ENCODE data around the gene SULT6B1.
"Not testable (repeated sequence)": the region's sequence is repeated elsewhere in the genome, so short reads cannot be mapped to it uniquely, and the experiment has no call there.

SULT6B1 gene, protein sequence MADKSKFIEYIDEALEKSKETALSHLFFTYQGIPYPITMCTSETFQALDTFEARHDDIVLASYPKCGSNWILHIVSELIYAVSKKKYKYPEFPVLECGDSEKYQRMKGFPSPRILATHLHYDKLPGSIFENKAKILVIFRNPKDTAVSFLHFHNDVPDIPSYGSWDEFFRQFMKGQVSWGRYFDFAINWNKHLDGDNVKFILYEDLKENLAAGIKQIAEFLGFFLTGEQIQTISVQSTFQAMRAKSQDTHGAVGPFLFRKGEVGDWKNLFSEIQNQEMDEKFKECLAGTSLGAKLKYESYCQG

DNA sequence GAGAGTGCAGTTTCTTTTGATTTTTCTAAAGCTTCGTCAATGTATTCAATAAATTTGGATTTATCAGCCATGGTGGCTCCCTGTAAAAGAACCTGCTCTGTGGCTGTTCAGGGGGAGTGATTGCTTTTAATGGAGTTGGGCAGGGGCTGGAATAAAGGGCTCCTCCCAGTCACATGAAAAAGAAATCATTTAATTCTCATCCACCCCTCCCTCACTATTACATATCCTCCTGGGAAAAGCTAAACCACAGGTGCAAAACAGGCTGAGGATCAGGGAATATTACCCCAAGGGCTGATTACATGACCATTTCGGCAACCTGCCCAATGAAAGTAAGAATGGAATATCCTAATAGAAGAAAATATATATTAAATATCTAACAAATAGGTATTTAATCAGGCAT is at the start of gene SULT6B1:
TSS of gene SULT6B1 (minus strand) at position 101 of the 400 bp plus-strand sequence. CDS start at position 71, 30 bp downstream.
- no peak for DNase-seq

DNA sequence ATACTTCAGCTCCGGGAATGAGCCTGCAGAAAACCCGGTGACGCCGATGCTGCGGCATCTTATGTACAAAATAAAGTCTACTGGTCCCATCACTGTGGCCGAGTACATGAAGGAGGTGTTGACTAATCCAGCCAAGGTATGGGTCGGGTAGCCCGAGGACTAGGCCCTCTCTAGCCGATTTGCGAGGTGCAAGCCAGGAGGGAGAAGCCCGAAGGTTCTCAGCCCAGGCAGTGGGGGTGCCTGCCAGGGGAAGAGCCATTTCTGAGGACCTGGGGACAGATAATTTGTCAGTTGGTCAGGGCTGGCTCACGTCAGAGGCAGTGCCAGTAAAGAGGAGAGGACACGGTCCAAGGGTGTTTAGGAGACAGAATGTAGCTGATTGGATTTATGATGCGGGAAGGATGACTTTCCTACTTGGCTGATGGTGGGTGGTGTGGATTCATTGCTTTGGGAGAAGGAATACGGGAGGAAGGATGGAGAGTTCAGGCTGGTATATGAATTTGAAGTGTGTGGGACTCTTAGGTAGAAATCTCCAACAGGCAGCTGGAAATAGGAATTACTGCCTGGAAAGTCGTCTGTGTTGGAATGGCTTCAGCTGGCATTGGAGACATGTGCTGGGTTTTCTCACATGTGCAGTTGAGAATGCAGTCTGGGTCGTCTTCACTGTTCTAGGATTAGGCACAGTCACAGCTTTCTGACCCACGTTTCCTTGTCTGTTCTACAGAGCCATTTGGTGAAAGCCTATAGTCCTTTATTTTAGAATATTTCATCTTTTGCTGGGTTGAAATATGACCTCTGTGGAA is 43.9 kb upstream of the SULT6B1 start:
- no peak for DNase-seq

DNA sequence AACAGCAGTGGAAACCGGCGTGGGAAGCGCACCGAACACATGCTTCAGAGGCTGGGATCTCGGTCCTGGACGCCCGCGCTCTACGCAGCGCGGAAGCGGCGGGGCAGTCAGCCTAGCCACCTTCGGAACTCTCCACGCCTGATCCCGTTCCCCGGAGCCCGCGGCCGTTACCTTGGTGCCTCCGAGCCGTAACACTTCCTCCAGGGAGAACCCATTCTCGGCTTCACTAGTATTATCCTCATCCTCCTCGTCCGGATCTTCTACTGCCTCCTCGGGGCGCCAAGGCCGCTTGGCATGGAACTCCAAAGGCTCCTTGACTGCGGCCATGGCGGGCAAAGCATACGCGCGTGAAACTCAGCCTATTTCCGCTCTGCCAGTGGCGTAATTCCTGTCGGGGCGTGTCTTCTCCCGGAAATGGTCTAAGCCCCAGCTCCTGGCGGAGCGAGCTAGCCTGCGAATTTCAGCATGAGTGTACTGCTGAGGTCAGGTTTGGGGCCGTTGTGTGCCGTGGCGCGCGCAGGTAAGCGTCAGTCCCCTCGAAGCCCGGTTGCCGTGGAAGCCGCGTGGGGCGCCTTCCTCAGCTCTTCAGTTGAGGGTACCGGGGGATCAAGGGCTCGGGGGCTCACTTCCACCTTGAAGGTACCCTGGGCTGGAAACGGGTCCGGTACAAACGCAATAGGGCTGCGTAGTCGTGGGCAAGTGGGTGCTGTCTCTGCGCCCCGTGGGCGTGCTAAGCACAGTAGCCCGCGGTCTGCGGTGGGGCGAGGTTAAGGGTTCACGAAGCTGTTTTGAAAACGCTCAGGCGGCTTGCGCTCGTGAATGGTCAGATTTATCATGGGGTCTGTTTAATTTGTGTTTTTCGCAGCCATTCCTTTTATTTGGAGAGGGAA is 43.0 kb upstream of the SULT6B1 start, which contains the start of the genes CEBPZ and NDUFAF7:
TSS of gene CEBPZ (minus strand) at position 356 of the 890 bp plus-strand sequence. CDS start at position 327, 29 bp downstream.
TSS of gene NDUFAF7 (plus strand) at position 418 of the 890 bp plus-strand sequence. CDS start at position 466, 48 bp downstream.
- peak; percentile 84 for DNase-seq

DNA sequence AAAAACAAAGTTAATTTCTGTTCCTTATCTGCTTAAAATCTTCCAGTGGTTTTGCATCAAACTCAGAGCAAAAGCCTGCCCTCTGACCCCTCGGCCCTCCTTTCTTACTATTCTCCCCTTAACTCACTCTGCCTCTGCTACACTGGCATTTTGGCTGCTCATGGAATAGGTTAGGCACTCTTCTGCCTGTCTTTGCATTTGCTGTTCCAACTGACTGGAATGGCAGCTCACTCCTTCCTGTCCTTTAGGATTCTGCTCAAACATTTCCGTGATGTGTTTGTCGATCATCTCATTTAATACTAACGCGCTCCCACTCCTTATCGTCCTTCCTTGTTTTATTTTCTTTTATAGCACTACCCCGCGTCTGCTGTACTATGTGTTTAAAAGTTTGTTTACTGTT is 42.1 kb upstream of the SULT6B1 start:
- no peak for DNase-seq

DNA sequence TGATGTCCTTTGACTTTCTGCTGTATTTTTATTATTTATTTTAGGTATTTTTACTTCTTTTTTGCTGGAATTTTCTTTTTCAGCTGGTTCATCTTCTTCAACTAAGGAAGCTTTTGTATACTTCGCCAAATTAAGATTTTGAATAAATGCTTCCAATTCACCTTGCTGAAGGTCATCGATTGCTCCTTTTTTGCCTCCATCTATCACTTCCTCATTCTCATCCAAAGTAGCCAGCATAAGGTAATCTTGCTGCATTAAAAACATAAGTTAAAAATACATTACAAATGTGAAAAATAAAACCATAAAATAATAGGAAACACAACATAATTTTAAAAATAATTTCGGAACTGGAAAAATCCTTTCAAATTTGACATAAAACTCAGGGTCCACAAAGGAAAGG is 40.3 kb upstream of the SULT6B1 start:
- no peak for DNase-seq

DNA sequence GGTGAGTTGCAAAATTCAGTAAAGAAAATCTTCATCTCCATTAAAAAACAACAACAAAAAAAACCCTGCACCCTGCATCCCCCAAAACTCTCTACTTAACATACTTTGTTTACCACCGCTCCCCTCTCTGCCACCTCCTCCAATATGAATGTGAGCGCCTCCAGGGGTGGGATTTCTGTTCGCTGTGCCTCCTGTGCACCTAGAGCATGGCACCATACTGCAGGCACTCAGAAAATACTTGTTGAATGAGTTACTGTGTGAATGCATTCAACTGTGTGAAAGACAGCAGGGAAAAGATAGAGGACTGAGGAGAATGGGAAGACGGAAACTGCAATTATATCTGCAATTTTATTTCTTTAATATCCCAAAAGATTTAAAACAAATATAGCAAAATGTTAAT is 38.4 kb upstream of the SULT6B1 start:
- DNase-seq: no peak

DNA sequence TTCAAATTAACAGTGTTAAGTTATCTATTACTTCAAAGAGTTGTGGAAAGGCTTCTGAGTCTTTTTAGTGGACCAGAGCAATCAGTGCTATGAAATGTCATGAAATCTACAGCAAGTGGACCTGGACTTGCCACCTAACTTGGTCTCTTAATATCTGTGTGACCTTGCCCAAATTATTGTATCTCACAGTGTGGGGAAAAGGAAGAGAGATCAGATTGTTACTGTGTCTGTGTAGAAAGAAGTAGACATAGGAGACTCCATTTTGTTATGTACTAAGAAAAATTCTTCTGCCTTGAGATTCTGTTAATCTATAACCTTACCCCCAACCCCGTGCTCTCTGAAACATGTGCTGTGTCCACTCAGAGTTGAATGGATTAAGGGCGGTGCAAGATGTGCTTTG is 36.7 kb upstream of the SULT6B1 start:
- DNase-seq: not testable (repeated sequence)

DNA sequence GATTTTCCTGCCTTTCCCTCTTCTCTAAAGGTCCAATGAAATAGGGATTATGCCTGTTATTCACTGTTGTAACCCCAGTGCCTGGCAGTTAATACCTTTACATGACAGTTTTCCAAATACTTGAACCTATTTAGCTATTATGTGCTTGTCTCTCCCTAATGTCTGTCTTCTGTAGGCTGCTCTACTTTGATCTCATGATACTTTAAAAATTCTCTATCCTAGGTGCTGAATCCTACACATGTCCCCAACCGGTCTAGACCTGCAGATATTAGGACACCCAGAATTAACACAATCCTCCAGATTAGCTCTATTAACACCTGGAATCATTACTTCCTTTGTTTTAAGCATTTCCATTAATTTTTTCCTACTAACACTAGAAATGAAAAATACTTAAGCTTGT is 35.6 kb upstream of the SULT6B1 start:
- no peak for DNase-seq

DNA sequence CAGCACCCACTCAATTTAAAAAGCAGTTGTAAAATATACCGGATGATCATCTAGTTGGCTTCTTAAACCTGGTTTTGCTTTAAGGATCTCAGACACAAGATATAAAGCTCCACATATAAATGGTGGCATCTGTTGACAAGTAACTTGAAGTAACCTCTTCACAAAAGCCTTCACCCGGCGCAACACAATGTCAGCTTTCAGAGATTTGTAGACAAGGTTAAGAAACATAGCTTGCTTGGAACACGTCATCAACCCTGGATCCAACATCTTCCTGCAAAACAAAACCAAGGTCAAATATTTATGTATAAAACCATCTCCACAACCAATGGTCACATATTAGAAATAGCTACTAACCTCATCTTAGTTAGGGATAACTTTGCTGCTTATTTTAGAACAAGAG is 34.7 kb upstream of the SULT6B1 start:
- no peak for DNase-seq

DNA sequence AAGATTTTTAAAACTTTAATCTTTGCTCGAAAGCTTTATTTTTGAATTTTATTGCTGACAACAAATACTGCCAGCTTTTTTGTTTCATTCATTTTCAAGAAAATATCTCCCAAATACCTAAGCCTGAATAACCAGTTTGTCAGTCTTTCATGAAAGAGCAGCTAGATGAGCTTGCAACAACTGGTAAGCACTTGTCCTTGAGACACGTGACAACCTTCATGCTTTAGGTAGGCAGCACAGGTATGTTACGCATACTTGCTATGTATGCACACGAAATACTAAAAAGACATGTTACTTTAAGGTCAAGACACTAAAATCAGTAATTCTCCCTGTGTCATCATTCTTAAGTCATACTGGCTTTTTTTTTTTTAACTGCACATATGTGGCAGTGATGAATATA is 30.6 kb upstream of the SULT6B1 start:
- DNase-seq: no peak

DNA sequence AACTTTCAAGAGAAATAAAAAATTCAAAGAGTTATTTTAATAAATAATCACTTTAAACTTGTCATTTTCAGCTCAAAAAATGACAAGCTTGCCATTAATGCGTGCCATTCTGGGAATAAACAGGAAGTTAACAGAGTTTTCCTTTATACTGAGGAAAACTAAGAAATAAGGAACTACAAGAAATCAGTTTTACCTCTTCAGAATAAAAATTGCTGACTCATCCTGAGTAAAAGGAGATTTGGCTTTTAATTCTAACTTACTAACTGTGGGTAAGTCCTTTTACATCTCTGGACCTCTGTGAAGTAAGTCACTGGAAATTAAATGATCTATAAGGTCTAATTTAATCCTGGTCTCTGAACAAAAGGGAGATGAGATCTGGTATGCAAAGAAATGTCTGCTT is 26.8 kb upstream of the SULT6B1 start:
- no peak for DNase-seq

DNA sequence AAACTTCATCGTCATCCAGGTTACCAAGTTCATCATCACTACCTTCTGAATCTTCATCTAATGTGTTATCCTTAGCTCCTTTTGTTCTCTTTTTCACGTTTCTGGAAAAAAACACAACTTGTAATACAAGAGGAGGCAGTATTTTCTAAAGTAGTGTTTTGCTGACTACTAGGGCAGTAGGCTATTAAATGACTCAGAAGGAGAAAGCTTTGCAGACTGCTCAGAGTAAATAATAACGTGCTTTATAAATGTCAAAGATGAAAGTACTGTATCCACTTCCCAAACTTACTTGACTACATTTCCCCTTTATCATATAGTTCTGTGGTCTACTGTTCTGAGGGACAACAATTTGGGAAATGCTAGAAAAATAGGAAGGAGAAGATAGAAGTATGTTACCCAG is 23.5 kb upstream of the SULT6B1 start:
- DNase-seq: no peak

DNA sequence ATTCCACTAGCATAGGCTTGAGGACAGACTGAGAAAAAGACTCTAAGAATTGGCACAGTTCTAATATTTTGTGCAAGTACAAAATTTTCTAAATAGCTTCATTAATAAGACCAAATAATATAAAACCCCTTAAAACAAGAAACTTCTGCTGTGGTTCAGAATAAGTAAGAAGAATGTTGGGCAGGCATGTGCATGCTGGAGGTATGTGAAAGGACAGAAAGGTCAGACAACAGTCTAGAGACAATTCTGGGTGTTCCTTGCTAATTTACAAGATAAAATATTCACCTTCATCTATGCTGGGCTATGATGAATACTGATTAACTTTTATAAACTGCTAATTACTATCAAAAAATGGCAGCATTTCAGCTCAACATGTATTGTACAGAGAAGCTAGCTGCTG is 22.7 kb upstream of the SULT6B1 start:
- no peak for DNase-seq

DNA sequence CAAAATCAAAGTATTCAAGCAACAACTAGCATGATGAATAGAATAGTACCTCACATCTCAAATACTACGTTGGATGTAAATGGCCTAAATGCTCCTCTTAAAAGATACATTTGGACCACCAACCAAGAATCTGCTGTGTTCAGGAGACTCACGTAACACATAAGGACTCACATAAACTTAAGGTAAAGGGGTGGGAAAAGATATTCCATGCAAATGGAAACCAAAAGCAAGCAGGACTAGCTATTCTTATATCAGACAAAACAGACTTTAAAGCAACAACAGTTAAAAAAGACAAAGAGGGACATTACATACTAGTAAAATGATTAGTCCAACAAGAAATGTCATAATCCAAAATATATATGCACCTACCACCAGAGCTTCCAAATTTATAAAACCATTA is 18.3 kb upstream of the SULT6B1 start:
- not testable (repeated sequence) for DNase-seq

DNA sequence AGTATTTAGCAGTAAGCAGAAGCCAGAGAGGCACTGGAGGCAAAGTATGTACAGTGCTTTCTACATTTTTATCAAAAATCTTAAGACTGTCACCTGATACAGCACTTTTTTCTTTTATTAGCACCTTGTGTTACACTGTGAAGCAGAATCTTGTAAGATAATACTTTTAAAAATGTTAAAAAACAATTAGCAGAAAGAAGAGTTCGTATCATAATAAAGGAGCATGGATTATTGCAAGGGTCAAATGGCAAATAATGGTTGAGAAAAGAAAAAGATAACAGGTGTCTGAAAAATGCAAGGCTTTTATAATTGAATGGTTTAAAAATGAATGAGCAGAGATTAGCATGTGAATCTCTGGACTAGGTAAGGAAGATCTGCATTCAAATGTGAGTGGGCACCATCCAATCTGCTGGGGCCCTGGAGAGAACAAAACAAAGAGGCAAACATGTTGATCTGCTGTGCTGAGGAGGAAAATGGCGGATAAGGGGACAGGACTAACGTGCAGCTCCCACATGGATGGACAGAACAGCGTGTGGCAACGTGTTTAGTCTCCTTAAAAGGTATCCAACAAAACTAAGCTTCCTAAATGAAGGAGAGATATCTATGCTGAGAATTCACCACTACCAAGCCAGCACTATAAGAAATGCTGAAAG is 17.3 kb upstream of the SULT6B1 start:
- DNase-seq: no peak

DNA sequence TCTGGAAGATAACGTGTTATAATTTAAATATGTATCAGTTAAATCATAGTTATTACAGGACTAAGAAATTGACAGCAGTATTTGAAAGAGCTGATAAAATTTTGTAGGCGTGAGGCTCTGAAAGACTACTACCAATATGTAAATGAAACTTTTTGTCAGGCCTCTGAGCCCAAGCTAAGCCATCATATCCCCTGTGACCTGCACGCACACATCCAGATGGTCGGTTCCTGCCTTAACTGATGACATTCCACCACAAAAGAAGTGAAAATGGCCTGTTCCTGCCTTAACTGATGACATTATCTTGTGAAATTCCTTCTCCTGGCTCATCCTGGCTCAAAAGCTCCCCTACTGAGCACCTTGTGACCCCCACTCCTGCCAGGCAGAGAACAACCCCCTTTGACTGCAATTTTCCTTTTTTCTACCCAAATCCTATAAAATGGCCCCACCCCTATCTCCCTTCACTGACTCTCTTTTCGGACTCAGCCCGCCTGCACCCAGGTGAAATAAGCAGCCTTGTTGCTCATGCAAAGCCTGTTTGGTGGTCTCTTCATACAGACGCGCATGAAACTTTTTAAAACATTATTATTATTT is 16.7 kb upstream of the SULT6B1 start:
- DNase-seq: not testable (repeated sequence)

DNA sequence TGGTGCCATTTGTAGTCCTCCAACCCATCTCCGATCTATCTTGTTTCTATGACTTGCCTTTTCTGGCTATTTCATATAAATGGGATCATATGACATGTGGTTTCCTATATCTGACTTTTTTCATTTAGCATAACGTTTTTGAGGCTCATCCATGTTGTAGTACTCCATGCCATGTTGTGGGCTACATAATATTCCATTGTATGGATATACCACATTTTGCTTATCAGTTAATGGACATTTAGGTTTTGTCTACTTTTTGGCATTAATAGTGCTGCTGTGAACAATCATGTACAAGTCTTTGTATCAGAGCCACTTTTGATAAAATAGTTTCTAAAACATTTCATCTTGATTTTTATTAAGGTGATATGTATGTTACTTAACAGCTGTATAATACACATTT is 15.2 kb upstream of the SULT6B1 start:
- no peak for DNase-seq

DNA sequence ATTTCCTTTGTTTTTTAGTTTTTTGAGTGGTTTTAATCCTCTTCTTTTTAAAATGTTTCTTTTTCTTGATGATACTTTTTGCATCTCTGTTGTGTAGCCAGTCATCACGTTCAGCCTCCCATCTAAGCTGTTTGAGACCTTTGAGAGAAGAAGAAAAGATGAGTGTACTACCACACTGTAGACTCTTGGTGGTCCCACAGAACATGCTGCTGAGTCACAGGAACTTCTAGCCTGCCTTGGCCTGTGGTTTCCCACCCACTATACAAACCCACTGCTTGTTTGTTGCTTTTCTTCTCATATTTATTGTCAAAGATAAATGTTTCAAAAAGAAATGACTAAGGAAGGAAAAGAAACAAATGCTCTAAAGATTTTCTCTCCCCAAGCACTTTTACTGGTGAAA is 13.3 kb upstream of the SULT6B1 start:
- DNase-seq: no peak

DNA sequence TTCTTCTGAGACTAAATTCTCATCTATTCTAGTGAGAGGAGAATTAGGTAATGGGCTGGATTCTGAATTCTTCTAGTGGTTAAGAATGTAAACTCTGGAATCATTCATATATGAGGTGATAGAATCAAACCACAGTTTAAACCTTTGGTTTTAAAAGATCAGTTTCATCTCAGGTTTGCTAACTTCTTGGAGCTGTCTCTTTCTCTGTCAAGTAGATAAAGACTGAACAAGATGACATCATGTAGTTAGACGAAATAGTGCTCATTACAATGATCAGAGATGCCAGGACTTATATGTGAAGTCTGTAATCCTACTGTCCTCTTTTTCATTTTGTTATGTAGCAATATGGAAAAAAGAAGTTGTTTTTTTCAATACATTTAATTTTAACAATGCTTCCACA is 12.7 kb upstream of the SULT6B1 start:
- DNase-seq: no peak

DNA sequence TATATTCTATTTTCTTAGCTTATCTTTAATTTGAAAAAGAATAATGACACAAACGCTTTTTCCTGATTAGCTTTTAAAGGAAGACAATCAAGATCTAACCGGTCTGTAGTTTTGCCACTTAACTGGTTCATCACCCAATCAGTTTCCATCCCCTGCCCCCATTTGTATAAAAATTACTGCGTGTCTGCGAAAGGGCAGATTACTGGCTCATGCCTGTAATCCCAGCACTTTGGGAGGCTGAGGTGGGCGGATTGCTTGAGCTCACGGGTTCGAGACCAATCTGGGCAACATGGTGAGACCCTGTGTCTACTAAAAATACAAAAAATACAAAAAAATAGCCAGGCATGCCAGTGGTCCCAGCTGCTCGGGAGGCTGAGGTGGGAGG is 10.2 kb upstream of the SULT6B1 start:
- no peak for DNase-seq

DNA sequence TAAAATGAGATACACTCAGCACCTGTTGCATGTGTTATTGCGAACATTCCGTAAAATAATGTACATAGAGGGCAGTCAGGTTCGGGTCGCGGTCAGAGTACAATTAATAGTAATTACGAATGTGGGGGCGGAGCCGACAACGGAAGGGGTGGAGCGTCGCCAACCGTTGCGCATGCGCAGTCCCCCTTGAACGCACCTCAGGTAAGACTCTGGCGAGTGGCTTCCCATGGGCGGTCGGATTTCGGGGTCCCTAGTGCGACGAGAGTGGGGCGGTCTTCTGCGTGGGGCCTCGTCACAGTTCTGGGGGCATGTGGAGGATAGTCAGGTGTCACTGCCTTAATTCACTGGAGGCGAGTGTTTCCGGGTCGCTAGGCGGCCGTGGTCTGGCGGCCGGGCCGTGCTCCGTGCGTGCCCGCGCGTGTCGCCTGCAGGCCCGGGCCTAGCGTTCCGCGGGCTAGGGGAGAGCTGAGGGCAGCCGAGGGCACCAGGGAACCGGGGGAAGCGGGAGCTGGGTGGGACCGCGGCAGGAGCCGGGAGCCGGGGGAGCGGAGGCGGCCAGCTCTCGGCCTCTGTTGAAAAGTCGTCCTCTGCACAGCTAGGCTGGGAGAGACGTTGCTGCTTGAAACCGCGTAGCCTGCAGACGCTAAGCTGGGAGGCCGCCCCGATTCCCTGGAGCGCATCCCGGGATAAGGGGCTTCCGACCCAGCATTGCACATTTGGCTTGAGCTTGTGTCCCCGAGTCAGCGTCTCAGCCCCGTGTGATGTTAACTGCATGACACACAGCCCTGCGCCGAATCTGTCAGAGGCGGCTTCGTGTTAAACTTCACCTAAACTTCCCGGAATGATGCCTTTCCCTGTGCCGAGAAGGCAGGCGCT is 8.1 kb upstream of the SULT6B1 start, which contains the start of gene CEBPZOS:
TSS of gene CEBPZOS (plus strand) at position 177 of the 876 bp plus-strand sequence. CDS start 3,209 bp downstream, outside the sequence.
- peak; percentile 49 for DNase-seq

All from NCI-H2029 treated with DMSO at 0.1 percent for 48 hours (cell line).